HG03039 (cell line): Measurements from ENCODE around the gene PLA2G15.

Experiments
- ATAC-seq: cut with Tn5 transposase; IDR thresholded peaks from one replicate; pipeline ENCODE4 v1.9.1; 2021; ENCODE audit warnings: mild to moderate bottlenecking, moderate library complexity; ENCODE audit not compliant: unreplicated experiment

The PLA2G15 gene

DNA sequence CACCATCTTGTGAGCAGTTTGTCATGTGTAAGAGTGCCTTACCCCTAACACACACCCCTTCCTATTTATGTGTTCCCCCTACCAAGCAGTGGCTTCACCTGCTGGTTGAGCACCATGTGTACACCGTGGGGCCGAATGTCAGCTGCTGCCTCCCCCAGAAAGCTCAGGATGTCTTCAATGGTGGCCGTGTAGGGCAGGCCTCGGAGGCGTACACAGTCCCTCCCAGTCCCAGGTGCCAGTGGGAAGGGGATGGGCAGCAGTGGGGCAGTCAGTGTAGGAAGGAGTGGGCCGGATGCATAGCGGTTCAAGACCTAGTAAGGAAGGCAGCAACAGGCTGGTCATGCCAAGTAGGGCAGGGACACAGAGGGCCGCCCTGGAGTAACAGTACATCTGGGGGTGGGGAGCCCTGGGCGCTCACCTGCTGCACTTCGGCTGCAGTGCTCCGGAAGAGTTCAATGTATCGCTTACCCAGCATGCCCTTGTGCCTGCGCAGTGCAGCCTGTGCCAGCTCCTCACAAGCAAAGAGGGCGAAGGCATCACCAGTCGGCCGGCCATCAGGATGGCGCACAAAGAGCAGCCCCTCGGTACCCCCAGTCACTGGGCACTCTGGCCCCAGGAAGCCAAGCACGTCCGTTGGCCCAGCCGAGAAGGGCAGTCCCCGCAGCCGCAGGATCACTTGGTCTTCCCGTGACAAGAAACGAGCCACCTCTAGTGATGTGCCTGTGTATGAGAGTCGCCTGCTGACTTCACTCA, 13.6 kb upstream of the PLA2G15 start:
- no peak for ATAC-seq

DNA sequence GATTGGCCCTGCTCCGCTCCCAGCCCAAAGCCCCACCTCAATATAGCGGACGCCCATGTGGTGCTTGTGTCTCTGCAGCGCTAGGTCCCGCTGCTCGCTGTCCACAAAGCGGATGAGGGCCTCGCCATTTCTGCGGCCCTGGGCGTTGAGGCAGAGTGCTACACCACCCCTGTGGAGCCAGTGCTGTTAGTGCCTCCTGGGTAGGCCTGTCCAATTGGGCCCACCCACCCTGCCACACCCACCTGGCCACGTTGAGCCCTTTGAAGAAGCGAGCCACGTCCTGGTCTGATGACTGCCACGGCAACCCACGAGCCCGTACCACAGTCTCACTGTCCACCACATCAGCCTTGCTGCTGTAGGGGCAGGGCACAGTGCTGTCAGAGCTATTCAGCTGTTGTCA, 12.8 kb upstream of the PLA2G15 start:
- no peak for ATAC-seq

DNA sequence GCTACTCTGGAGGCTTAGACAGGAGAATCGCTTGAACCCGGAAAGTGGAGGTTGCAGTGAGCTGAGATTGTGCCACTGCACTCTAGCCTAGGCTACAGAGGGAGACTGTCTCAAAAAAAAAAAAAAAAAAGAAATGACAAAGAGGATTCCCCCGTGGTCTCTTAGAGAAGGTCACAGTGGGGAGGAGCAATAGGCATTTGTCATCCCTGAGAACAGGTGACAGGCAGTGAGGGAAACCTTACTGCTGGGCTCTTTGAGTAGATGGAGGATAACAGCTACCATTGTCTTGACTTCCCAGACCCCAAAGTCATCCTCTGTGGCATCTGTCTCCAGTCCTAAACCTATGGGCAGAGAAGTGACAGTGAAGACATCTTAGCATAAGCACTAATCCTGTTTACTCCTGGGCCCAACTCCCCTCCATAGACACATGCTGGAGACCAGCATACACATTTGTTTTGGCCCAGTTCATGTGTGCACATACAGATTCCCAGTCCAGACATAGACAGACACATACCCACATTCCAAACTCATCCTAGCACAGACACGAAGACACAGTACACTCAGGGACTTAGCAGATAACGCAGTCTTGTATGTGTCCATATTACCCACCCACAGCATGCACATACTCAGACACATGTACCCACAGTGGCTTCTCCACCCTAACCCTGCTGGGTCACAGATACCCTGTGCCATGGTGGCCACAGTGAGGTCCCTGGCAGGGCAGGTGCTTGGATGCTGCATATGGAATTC, 11.9 kb upstream of the PLA2G15 start:
- no peak for ATAC-seq

DNA sequence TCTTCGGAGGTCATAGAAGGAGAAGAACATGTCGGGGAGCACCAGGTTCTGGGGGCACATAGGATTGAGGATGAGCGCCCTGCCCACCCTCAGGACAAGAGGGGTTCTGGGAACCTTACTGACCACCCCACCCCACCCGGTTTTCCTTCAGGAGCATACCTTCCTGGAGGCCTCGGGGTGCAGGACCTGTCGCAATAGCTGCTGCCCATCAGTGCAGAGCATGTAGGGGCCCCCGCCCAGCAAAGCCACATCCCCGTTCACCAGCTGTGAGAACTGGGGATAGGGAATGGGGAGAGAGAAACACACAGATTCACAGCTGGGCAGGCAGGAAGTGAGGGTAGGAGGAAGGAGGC, 11.4 kb upstream of the PLA2G15 start:
- ATAC-seq = no peak

DNA sequence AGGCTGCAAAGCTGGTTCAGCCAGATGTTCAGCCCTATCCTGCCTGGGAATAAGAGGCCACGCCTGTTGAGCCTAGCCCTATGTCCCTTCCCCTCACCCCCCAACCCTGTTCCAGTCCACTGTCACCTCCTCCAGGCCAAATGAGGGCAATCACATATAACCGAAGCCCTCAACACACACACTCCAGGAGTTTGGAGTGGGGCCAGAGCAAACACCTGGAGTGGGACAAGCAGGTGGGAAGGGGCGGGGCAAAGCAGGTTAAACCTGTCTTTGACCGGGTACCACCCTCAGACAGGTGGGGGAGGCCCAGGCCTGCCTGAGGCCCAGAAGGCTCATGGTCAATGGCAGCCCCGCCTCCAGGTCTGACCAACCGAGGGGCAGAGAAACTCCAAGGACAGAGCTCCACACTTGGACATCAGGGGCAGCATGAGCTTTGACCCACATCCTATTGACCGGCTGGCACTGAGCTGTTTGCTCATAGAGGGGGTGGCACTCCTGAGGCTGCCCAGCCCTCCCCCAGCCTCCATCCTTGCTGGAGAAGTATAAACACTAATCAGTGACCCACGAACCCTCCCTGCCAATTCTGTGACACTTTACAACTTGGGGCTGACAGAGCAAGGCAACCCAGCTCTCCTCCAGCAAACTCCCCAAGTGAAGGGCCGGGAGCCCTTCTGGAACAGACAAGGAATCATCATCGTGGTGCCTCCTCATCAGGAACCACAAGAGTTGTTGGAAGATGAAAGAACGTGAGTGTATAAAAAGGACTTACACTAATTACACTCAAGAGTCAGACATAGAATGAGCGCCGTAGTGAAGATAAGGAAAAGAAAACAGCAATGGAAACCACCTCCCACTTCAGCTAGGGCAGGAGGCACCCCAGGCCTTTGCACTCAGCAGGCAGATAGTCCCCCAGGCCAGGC, 10.7 kb upstream of the PLA2G15 start:
- ATAC-seq = no peak

DNA sequence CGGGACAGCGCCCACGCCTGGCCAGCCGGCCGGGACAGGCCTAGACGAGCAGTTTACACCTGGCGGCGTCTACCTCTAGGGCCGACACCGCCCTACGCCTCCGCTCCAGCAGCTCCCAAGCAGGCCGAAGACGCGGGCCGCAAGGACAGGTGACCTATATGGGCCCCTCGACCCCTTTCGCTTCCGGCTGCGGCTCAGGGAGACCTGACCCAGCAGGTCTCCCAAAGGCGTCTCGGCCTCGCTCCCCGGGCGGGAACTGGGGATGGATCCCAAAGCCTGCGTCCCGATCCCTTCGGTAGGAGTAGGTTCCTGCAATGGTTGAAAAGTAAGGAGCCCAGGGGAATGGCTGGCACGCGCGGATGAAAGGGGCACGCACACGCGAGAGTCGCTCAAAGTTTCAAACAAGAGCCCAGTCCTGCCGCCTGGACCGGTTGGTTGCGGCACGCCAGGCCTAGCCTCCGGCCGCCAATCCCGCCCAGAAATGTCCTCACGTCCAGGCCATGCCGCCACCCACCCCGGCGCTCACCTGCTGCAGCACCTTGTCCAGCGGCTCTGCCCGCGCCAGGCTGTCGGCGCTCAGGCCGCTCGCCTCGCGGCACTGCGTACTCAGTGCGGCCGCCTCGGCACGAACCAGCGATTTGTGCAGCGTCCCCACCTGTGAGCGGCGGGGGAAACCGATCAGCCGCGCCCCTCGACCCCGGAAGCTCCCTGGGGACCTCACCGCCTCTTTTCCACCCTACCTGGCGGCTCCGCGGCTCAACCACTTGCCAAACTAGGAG, 9.9 kb upstream of the PLA2G15 start:
- no peak for ATAC-seq

DNA sequence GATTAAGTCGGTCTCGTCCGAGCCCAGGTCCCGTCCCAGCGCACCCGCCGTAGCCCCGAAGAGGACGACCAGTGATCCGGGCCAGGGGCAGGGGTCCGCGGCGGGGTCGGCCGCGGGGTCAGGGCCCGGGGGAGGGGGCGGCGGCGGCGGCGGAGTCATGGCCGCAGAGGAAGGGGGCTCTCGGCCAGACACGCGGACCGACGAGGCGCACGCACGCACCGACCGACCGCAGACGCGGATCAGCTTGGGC, 9.4 kb upstream of the PLA2G15 start, which contains the start of gene ESRP2:
TSS of gene ESRP2 (minus strand) at position 241 of the 250 bp plus-strand sequence. CDS start at position 159, 82 bp downstream.
- ATAC-seq = no peak

DNA sequence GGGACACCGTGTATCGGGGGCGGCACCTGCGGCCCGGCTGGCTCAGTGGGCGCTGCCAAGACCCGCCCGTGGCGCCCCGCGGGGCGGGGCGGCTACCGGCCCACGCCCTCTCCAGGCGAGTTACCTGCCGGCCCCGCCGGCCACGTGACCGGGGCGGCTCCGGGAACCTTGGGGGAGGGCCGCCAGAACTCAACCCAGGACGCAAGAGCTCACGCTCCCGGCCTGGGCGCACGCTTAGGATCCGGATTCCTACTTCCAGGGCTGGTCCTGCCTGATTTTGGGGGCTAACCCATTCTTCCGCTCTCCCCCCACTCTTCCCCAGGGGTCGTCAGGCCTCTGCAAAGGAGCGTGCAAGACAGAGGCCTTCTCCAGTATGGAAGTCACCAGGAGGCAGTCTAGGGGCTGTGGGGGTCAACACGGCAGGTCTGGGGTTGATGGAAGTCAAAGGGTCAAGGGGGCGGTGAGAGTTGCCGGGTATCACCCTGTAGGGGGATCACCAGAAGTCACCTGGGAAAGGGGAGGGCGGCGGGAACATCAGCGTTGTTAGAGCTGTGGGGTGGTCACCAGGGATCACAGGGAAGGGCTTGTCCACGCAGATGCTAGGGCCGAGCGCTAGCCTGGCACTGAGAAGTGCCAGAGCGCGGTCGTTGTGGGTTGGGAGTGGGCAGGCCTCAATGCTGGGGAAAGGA, 8.9 kb upstream of the PLA2G15 start:
- ATAC-seq = no peak

DNA sequence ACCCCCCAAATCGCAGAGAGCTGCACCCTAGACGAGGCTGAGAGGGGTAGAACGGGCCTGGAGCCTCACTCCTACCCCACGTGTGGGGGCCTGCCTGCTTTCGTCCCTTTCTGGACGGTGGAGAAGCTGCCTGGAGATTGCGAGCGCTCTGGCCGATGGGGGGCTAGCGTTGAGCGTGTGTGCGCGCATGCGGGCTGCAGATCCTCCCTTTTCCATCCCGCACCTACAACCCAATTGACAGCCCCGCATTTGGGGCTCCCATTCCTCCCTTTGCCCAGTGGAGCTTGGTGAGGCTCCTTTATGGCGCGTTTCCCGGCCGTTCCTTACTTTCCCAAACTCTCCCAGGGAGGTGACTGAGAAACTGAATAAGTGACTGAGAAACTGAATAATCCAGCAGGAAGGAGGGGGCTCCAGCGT, 8.3 kb upstream of the PLA2G15 start:
- no peak for ATAC-seq

DNA sequence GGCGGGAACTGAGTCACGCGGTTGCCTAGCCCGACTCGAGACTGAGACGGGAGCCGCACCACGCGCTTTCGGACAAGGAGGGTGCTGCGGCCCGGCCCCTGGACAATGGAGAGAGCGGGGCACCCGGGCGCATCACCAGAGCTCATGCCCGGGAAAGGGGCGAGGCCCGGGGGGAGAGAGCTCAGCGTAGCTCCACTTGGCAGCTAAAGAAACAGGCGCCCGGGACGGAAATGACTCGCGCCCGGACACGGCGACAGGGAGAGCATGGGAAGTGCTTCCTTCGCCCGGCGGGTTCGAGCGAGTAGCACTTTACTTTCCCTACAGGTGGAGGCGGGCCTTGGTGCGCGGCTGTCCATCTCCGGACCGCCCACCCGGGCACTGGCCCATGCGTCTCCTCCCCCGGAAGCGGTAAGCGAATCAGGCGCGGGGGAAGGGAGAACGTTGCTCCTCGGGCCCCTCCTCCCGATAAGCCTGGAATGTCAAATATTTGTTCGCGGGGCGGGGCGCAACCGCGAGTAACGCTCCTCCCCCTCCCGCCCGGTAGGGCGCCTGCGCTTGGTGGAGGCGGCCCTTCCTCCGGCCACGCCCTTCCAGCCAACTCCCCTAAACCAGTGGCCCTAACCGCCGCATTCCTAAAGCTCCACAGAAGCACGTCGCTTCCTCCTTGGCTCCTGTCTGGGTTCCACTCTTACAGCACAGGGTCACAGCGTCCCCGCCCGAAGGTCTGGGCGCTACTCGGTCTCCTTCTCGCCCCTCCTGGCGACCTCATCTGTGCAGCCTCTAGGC, 7.7 kb upstream of the PLA2G15 start:
- ATAC-seq = peak; percentile 73

DNA sequence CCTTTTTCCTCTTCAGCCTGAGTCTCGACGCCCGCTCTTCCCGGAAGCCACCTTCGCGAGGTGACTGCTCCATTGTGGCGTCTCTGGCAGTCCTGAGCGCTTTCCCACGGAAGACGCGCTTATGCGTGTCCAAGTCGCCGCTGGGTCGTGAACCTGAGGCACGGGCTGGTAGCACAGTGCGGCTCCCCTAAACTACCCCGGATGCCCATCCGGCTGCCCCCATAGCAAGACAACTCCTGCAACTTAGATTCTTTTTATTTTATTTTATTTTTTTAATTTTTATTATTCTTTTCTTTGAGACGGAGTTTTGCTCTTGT, 7.2 kb upstream of the PLA2G15 start:
- no peak for ATAC-seq

DNA sequence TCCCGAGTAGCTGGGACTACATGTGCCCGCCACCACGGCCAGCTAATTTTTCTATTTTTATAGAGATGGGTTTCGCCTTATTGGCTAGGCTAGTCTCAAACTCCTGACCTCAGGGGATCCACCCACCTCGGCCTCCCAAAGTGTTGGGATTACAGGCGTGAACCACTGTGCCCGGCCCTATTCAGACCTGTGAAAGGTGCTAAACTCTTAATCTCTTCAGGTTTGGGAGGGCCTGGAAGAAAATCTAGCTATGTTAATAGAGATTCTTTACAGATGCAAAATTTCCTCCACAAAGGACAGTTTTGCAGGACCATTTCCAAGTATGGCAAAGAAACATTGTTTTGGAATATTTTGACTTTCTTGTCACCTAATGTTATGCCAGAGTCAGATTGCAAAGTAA, 3.1 kb upstream of the PLA2G15 start:
- no peak for ATAC-seq

DNA sequence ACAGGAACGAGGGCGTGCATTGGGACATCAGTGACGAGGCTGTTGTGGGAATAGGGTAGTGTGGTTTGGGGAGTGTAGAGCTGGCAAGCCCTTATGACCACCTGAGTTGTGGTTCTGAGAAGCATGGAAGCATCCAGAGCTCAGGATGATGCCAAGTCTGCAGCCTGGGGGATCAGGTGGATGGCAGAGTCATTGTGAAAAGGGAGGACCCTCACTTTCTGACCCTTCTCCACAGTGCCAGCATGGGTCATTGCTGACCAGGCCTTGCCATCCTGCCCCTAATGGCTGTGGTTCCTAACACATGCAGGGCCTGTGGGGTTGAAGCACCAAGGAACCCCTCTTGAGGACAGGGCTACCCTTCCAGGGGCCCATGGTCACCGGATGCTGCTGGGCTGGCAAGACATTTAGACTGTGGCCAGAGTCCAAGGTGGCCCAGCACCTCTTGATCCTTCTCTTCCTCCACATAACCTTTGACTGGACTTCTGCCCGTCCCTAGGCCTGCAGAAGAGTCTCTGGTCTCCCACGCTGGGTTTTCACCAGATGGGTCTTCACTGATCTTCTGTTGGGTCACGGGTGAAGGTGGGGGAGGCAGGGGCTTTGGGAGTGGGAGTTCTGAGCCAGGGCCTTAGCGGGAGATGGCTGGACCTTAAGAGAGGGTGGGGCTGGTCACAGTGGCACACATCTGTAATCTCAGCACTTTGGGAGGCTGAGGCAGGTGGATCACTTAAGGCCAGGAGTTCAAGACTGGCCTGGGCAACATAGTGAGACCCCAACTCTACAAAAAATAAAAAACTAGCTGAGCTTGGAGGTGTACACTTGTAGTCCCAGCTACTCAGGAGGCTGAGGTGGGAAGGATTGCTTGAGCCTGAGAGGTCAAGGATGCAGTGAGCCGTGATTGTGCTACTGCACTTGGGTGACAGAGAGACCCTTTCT, 2.0 kb upstream of the PLA2G15 start:
- no peak for ATAC-seq

DNA sequence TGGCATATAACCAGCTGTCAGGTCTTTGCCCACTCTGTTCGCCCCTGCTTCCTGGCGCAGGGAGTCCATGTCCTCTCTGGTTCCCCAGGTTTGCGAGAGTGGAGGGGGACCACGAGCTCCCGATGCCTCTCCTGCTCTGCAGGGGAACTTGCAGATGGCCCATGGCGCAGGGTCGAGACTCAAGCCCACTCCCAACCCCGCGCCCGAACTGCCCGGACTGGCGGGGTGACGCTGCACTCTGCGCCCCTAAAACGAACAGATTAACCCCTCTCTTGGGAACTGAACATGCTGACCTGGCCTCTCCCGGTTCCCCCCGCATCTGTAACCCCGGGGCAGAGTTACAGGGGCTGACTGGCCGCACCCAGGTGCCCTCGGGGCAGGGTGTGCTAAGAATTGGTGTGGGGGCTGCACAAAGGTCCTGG, 681 bp upstream of the PLA2G15 start:
- no peak for ATAC-seq

DNA sequence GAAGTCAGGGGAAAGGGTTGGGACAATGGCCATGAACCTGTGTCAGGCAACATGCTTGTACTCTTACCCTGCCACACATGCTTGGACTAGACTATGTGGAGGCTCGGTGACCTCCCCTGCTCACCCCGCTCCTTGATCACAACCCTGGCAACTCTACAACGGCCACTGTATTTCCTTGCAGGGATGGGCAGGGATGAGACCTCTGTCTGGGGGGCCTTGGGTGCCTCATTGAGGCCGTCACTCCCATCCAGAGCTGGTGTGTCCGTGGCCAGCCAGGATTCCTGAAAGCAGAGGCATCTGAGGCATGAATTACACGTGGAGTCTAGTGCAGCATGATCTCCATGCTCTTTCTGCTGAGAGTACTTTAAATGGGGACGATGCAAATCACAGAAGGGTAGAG, 948 bp downstream of the PLA2G15 start:
- ATAC-seq = no peak

DNA sequence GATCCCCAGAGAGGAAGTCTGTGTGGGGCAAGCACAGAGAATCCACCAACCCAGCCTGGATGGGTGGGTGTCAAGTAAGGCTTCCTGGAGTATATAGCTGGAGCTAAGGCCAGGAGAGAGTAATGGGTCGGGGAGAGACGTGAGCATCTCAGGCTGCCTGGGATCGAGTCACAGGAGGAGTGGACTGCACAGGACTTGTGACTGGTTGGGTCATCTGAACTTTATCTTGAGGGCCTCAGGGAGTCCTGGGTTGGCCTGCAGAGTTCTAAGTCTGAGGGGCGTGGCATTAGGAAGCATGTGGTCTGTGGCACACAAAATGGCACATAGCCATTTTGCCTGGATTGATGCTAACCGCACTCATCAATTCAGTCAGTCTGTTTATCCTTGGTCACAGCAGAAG, 1.5 kb downstream of the PLA2G15 start:
- ATAC-seq = no peak

DNA sequence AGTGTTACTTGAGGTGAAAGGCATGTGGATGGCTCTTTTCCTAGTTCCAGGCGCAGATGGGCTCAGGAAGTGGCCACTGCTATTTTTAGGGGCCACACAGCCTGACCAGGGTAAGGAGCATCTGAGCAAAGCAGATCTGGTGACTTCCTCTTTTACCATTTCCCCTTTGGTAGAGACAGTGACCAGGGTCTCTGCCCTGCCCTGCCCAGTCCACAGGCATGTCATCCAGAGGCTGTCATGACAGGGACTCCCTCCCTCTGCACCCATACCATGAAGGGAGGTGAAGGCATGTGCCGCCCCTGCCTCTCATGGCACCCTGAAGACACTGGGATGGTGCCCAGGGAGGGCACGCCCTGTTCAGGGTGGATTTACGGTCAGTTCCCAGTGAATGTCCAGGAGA, 2.2 kb downstream of the PLA2G15 start:
- ATAC-seq = no peak

DNA sequence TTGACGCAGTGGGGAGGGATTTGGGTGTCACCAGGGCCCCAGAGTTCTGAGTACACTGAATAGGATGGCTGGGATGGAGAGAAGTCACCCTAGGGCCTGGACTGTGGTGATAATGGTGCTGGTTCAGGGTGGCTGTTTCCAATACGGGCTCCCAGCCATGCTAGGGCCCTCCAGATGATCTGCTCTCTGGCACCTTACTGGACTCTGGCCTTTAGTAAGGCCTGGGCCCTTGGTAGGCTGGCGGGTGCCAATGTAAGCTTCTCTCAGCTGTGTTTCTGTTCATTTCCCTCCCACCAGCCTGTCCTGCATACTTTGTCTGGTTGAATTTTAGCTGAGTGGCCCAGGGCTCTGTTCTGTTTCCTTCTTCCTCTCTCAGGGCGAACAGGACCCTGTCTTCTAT, 2.8 kb downstream of the PLA2G15 start:
- ATAC-seq = no peak

DNA sequence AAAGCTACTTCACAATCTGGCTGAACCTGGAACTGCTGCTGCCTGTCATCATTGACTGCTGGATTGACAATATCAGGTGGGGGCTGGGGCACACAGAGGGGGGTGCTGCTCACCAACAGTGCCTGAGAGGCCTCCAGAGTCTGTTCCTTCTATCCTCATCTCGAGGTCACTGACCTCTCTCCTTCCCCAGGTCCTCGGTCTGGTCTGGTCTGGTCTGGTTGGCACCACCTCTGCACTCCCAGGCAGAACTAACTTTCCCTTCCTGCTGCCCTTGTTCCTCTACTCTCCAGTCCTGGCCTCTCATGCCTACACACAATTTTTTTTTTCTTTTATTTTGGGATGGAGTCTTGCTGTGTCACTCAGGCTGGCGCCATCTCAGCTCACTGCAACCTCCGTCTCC, 4.2 kb downstream of the PLA2G15 start:
- ATAC-seq = no peak
